Measurements from ENCODE around the gene ACTN2. TPM values are rescaled to one million over a fixed set of nuclear protein-coding genes. Genes with fewer than 3 reads are reported as not detected.

The ACTN2 gene
- total RNA-seq, 1 donor from 2014 or later, result not detected

GRCh38 chr1:236765831-236766230 is 79.5 kb downstream of the ACTN2 start:
- intact Hi-C loops (cut with micrococcal nuclease), result no loop called here

DNA sequence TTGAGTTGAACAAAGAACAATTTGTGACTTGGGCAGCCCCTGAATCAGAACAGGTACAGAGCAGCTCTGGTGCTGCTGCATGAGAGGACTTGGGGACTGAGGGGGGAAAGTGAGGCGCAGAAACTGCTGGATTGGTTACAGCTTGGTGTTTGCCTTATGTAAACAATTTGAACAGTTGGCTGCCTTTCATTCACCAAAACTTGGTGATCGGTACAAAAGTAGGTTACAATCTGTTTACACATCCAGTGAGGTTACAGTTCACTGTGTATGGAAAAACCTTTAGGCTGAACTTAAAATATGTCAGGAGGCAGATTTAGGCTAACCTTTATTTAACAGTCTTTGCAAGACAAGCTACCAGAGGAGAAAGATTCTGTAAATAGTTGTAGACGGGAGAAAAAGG is 80.2 kb downstream of the ACTN2 start:
- intact Hi-C loops (cut with micrococcal nuclease), result no loop called here

DNA sequence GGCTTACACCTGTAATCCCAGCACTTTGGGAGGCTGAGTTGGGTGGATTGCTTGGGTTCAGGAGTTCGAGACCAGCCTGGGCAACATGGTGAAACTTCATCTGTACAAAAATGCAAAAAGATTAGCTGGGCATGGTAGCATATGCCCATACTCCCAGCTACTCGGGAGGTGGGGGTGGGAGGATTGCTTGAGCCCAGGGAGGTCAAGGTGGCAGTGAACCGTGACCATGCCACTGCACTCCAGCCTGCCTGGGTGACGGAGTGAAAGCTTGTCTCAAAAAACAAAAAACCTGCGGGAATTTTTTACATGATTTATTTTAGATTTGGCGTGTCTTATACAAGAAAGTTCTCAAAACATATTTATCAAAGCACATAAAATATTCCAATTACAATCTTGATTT is 81.0 kb downstream of the ACTN2 start:
- intact Hi-C loops (cut with micrococcal nuclease), result no loop called here

- intact Hi-C loops (cut with micrococcal nuclease), result no loop called here
Observed at GRCh38 chr1:236768601-236769000, 82.3 kb downstream of the ACTN2 start.

DNA sequence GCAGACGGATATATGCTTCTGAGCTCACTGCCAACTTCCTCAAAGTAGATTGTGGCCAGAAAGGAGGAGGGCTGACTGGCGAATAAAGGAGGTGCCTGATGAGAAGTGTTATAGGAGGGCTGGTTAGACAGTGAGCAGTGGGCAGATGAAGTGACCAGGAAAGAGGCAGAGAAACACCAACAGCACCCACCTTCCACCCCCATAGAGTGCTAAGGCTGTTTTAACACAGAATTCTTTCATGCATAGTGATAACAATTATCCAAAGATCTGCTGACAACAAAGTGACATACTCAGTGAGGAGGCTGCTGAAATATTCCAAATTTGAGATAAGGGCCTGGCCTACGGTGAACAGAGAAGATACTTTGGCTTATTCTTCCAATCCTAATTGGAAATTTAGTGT is 87.6 kb downstream of the ACTN2 start:
- intact Hi-C loops (cut with micrococcal nuclease), result no loop called here

GRCh38 chr1:236774926-236775325 is 88.6 kb downstream of the ACTN2 start:
- intact Hi-C loops (cut with micrococcal nuclease), result no loop called here

DNA sequence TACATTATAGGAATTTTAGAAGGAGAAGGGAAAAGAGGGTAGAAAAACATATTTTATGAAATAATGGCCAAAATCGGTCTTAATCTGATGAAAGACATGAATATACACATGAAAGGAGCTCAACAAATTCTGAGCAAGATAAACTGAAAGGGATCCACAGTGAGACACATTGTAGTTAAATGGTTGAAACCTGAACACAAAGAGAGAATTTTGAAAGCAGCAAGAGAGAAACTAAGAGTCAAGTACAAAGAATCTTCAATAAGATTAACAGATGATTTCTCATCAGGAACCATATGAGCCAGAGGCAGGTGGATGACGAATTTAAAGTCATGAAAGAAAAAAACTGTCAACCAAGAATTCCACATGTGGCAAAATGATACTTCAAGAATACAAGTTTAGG is 93.0 kb downstream of the ACTN2 start:
- intact Hi-C loops (cut with micrococcal nuclease), result no loop called here

GRCh38 chr1:236785477-236785876 is 99.2 kb downstream of the ACTN2 start:
- intact Hi-C loops (cut with micrococcal nuclease), result no loop called here

GRCh38 chr1:236786453-236786852 is 100.2 kb downstream of the ACTN2 start:
- intact Hi-C loops (cut with micrococcal nuclease), result no loop called here

DNA sequence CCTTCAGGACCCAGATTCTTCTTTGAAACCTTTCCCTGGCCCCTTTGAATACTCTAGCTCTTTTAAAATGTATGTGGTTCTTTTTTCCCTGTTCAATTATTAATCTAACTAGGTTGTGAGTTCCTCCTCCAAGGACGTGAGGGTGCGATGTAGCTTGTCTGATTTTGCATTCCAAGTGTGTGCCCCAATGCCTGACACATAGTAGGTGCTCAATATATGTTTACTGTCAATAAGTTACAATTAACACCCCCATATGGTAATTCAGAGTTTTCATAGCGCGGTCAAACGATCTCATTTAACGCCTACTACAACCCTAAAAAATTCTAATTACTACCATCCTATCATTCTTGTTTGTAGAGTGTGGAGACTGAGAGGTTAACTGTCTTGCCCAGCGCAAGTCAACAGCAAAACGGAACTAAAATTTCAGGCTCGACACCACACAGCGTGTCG is 108.3 kb downstream of the ACTN2 start:
- intact Hi-C loops (cut with micrococcal nuclease), result loop anchor here (1.0 to 10.0 kb wide), 12 partner anchors 36 to 1470 kb away; partner anchors contain the start of genes ACTN2, ARID4B, B3GALNT2 and GGPS1

GRCh38 chr1:236795035-236795756 is 108.9 kb downstream of the ACTN2 start, which contains the start of gene MTR:
TSS of gene MTR (plus strand) at chr1:236795292. CDS start at chr1:236795704, 412 bp downstream.
- intact Hi-C loops (cut with micrococcal nuclease), result loop anchor here (1.0 to 10.0 kb wide), 12 partner anchors 36 to 1470 kb away; partner anchors contain the start of genes ACTN2, ARID4B, B3GALNT2 and GGPS1

- intact Hi-C loops (cut with micrococcal nuclease), result loop anchor here (1.0 to 10.0 kb wide), 13 partner anchors 37 to 1471 kb away; partner anchors contain the start of genes ACTN2, ARID4B, B3GALNT2 and GGPS1
Observed at GRCh38 chr1:236795757-236796667, 109.7 kb downstream of the ACTN2 start.

DNA sequence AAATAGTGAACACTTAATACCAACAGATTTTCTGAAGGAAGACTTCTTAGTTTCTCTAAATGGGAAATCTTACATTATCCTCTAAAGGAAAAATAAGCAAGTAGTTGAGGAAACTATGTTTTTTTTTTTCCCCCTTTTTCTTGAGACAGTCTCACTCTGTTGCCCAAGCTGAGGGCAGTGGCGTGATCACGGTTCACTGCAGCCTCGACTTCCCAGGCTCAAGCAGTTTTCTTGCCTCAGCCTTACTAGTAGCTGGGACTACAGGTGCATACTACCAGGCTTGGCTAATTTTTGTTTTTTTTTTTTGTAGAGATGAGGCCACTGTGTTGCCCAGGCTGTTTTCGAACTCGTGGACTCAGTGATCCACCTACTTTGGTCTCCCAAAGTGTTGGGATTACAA is 112.7 kb downstream of the ACTN2 start:
- intact Hi-C loops (cut with micrococcal nuclease), result loop anchor here (5.0 to 10.0 kb wide), 4 partner anchors 697 to 1474 kb away; partner anchors contain the start of genes ARID4B, B3GALNT2, GGPS1 and LYST

GRCh38 chr1:236800002-236800620 is 113.8 kb downstream of the ACTN2 start:
- intact Hi-C loops (cut with micrococcal nuclease), result loop anchor here (2.0 kb wide), 1 partner anchor 25 kb away; no protein-coding TSS in a partner anchor

DNA sequence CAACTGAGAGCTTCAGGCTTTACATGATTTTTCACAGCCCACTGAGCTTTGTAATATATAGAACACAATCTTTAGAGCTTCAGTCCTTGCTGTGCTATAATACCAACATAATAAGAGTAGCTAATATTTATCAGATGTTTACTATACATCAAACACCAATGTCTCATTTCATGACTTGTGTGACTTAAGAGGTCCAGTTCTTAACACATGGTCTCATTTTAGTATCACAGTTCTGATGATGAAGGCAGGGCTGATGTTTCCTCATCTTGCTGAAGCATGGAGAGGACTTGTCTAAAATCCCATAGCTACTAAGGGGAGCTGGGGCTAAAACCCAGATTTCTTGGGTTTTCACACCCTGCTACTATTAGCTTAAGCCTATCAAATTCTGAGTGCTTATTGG is 114.3 kb downstream of the ACTN2 start:
- intact Hi-C loops (cut with micrococcal nuclease), result loop anchor here (2.0 kb wide), 1 partner anchor 24 kb away; no protein-coding TSS in a partner anchor

- intact Hi-C loops (cut with micrococcal nuclease), result no loop called here
Observed at GRCh38 chr1:236802264-236802663, 116.0 kb downstream of the ACTN2 start.

GRCh38 chr1:236806634-236807033 is 120.3 kb downstream of the ACTN2 start:
- intact Hi-C loops (cut with micrococcal nuclease), result no loop called here

GRCh38 chr1:236808005-236808404 is 121.7 kb downstream of the ACTN2 start:
- intact Hi-C loops (cut with micrococcal nuclease), result no loop called here

DNA sequence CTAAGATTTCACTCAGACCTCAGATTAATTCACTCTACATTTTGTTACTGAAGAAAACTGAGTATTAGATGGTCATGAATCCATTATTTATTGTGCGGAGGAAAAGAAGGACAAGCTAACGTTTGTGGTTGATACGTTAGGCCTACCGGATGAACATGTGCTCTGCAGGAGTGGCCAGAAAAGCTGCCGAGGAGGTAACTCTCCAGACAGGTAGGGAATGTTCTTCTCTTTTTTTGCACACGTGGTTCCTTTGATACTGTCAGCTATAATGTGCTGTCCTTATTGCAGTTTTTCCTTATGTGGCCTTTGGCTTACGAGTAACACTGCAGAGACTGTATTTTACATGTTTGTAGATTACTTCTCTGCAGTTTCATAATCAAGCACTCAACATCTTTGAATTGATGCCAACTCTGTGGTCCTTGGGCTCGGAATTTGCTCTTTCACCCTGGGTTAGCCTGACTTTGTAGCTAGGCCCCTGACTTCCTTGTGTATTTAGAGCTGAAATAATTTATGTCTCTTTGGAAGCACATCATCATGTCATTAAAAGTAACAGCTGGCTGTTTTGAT is 122.3 kb downstream of the ACTN2 start:
- intact Hi-C loops (cut with micrococcal nuclease), result no loop called here

DNA sequence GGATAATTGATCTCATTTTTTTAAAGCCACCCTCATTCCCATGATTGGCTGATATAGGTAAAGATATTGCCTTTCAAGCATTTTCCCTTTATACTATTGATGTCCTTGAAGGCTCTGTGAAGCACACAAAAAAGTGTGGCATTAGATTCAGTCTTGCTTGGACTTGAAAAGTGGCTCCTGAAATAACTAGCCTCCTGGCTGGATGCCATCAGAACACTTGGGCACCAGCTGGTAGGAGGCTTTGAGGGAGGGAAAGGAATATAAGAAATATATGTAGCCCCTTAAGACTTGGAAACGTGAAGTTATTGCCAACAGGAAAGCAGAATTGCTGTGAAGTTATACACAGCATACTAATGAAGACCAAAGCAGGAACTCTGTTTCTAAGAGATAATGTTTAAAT is 122.8 kb downstream of the ACTN2 start:
- intact Hi-C loops (cut with micrococcal nuclease), result no loop called here

- intact Hi-C loops (cut with micrococcal nuclease), result no loop called here
Observed at GRCh38 chr1:236810018-236810417, 123.7 kb downstream of the ACTN2 start.

All from T-helper 1 cell treated with Interleukin-12 subunit alpha and Interleukin-12 subunit beta and Interleukin-4 antibody, amounts not matched to agents 30 ng/mL and 1 ng/mL, for 36 hours (primary cell).